Naive B cell (primary cell): Measurements from ENCODE around the gene SPC24. TPM values are rescaled to one million over a fixed set of nuclear protein-coding genes. Genes with fewer than 3 reads are reported as not detected.
A peak's percentile ranks its signal among the peaks of the same experiment; 100 is the strongest.
"Not testable (repeated sequence)": the region's sequence is repeated elsewhere in the genome, so short reads cannot be mapped to it uniquely, and the experiment has no call there.

ENCODE experiments used
- ATAC-seq, 2 donors: fragments of 150-1000 bp; cut with Tn5 transposase; 2 replicates each; pipeline ENCODE4 v1.10.0; 2021; ENCODE audit warnings: low read depth in 2 of 2, mild to moderate bottlenecking in 2 of 2, moderate library complexity in 2 of 2
- DNase-seq: peaks from one replicate; pipeline ENCODE4 v3.0.0; 2022
- H3K27ac Mint-ChIP-seq, 6 donors: one replicate each; pipeline ENCODE4 v1.8.0; 2020 to 2022; ENCODE audit warnings: mild to moderate bottlenecking in 6 of 6, mixed read lengths in 6 of 6, moderate library complexity in 5 of 6, inconsistent platforms in 2 of 6
- H3K27me3 Mint-ChIP-seq, 3 donors: one replicate each; pipeline ENCODE4 v1.8.0; 2021 to 2022; ENCODE audit warnings: mixed read lengths in 3 of 3, mild to moderate bottlenecking in 1 of 3
- H3K36me3 Mint-ChIP-seq, 2 donors: one replicate each; pipeline ENCODE4 v1.8.0; 2020 to 2022; ENCODE audit warnings: mixed read lengths in 2 of 2, inconsistent platforms in 1 of 2, mild to moderate bottlenecking in 1 of 2
- H3K4me1 Mint-ChIP-seq, 3 donors: one replicate each; pipeline ENCODE4 v1.8.0; 2020 to 2022; ENCODE audit warnings: mixed read lengths in 3 of 3, inconsistent platforms in 1 of 3, mild to moderate bottlenecking in 1 of 3, moderate library complexity in 1 of 3
- H3K4me3 Mint-ChIP-seq, 8 donors: one replicate each; pipeline ENCODE4 v1.8.0; 2020 to 2022; ENCODE audit warnings: mild to moderate bottlenecking in 8 of 8, mixed read lengths in 8 of 8, moderate library complexity in 8 of 8, inconsistent platforms in 2 of 8
- H3K9me3 Mint-ChIP-seq, 7 donors: one replicate each; pipeline ENCODE4 v1.8.0; 2020 to 2022; ENCODE audit warnings: mixed read lengths in 7 of 7, mild to moderate bottlenecking in 5 of 7, inconsistent platforms in 2 of 7, moderate library complexity in 1 of 7
- polyA plus RNA-seq, 6 donors: library from polyadenylated mRNA; unstranded; fragments of 300-500 nt; fragmentation: Illumina TruSeq; gene quantifications; one replicate each; pipeline ENCODE4 v1.2.3, GENCODE V29; 2021; ENCODE audit warnings: low read depth in 6 of 6

SPC24 gene
- polyA plus RNA-seq, 6 donors from 2014 or later: not detected

DNA sequence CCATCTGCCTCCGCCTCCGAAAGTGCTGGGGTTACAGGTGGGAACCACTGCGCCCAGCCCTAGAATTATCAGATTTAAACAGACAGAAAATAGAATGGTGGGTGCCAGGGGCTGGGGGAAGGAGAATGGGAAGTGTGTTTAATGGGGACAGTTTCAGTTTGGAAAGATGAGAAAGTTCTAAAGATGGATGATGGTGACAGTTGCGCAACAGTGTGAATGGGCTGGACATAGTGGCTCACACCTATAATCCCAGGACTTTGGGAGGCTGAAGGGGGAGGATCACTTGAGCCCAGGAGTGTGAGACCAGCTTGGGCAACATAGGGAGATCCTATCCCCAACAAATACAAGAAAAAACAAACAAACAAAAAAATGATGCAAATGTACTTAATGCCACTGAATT is 25.9 kb upstream of the SPC24 start:
- DNase-seq (no peak), ATAC-seq (no peak)
- Mint-ChIP-seq H3K27me3 (peaks cover 10 to 13% (median 11%) of the 10 kb centered on the region in 3 donors), H3K27ac (peak overlapping the region in 1 of 6 donors; percentile 71), H3K4me3 (peak overlapping the region in 1 of 8 donors; percentile 53), H3K36me3 (no peaks in the 10 kb centered on the region), H3K4me1 (peaks cover 12 to 20% (median 20%) of the 10 kb centered on the region in 3 donors), H3K9me3 (peaks cover 0 to 3% (median 0%) of the 10 kb centered on the region in 7 donors)

DNA sequence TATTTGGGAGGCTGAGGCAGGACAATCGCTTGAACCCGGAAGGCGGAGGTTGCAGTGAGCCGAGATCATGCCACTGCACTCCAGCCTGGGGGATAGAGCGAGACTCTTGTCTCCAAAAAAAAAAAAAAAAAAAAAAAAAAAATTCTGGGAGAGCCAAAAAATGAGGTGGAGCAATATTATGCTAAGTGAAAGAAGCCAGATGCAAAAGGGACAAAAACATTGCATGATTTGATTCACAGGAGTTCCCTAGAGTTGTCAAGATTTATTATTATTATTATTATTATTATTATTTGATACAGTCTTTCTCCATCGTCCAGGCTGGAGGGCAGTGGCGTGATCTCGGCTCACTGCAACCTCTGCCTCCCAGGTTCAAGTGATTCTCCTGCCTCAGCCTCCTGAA is 25.4 kb upstream of the SPC24 start:
- not testable (repeated sequence) for ATAC-seq, DNase-seq, H3K9me3 Mint-ChIP-seq, H3K4me3 Mint-ChIP-seq, H3K27ac Mint-ChIP-seq, H3K36me3 Mint-ChIP-seq
- peaks cover 10 to 13% (median 11%) of the 10 kb centered on the region in 3 donors for H3K27me3 Mint-ChIP-seq
- peaks cover 12 to 20% (median 20%) of the 10 kb centered on the region in 3 donors for H3K4me1 Mint-ChIP-seq

DNA sequence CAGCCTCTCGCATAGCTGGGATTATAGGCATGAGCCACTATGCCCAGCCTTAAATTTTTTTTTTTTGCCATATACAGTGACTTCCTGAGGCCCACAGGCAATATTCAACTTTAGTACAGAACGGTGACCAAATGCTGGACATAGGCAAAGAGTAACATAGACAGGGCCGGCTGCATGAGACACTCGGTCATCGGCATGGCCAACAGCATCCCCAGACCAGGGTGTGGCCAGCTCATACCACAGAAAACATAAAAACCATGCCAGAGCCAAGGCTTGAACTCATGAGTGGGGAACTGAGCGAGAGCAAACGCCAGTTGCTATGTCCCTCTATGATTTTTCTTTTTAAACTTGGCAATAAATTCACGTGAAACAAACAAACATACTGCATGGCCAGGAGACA is 24.8 kb upstream of the SPC24 start:
- Mint-ChIP-seq H3K27me3 (peaks cover 10 to 13% (median 11%) of the 10 kb centered on the region in 3 donors), H3K4me3 (peak overlapping the region in 5 of 8 donors; percentile 31 to 84 (median 39)), H3K36me3 (no peaks in the 10 kb centered on the region), H3K27ac (peak overlapping the region in 2 of 6 donors; percentile 78 to 87), H3K4me1 (peaks cover 12 to 20% (median 20%) of the 10 kb centered on the region in 3 donors), H3K9me3 (peaks cover 0 to 3% (median 0%) of the 10 kb centered on the region in 7 donors)
- ATAC-seq (no peak), DNase-seq (no peak)

DNA sequence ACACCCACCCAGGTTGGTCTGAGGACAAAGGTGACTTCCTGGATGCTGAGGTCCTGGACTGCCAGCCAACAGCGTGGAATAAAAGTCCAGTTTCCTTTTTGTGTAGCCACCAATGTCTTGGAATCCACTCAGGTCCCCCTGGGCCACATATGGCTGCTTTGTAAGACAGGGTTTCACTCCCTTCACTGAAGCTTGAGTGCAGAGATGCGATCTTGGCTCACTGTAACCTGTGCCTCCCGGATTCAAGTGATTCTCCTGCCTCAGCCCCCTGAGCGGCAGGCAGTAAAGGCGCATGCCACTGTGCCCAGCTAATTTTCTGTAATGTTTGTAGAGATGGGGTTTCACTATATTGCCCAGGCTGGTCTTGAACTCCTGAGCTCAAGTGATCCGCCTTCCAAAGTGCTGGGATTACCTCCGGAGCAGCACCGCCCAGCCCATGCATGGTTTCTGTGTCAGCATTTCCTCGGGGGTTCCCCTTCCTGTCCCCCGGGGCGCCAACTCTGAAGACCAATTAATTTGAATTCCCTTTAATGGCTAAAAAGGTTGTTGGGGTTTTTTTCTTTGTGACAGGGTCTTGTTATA is 24.2 kb upstream of the SPC24 start:
- peak overlapping the region in 5 of 8 donors; percentile 31 to 84 (median 39) for H3K4me3 Mint-ChIP-seq
- ATAC-seq: peak; percentile 97

DNA sequence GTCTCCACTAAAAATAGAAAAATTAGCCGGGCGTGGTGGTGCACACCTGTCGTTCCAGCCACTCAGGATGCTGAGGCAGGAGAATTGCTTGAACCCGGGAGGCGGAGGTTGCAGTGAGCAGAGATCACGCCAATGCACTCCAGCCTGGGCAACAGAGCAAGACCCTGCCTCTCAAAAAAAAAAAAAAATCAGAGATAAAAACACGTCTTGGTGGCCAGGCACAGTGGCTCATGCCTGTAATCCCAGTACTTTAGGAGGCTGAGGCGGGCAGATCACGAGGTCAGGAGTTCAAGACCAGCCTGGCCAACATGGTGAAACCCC is 23.5 kb upstream of the SPC24 start:
- H3K27ac Mint-ChIP-seq, H3K4me3 Mint-ChIP-seq, H3K36me3 Mint-ChIP-seq, ATAC-seq, H3K9me3 Mint-ChIP-seq, DNase-seq: not testable (repeated sequence)
- Mint-ChIP-seq H3K4me1 (peaks cover 12 to 20% (median 20%) of the 10 kb centered on the region in 3 donors), H3K27me3 (peaks cover 10 to 13% (median 11%) of the 10 kb centered on the region in 3 donors)

More for the DNA sequence above, 24.2 kb upstream of the SPC24 start:
- H3K27ac Mint-ChIP-seq: peak overlapping the region in 2 of 6 donors; percentile 78 to 87
- H3K9me3 Mint-ChIP-seq: peaks cover 0 to 3% (median 0%) of the 10 kb centered on the region in 7 donors
- peaks cover 10 to 13% (median 11%) of the 10 kb centered on the region in 3 donors for H3K27me3 Mint-ChIP-seq
- no peaks in the 10 kb centered on the region for H3K36me3 Mint-ChIP-seq
- peak; percentile 56 for DNase-seq
- peaks cover 12 to 20% (median 20%) of the 10 kb centered on the region in 3 donors for H3K4me1 Mint-ChIP-seq

GRCh38 chr19:11177592-11177991 is 22.0 kb upstream of the SPC24 start:
- Mint-ChIP-seq H3K4me1 (peaks cover 12 to 20% (median 14%) of the 10 kb centered on the region in 3 donors), H3K4me3 (peak overlapping the region in 1 of 8 donors; percentile 57), H3K9me3 (no peaks in the 10 kb centered on the region), H3K27me3 (peaks cover 5 to 11% (median 7%) of the 10 kb centered on the region in 3 donors), H3K36me3 (no peaks in the 10 kb centered on the region), H3K27ac (peak overlapping the region in 3 of 6 donors; percentile 37 to 66 (median 42))
- DNase-seq (no peak), ATAC-seq (no peak)

DNA sequence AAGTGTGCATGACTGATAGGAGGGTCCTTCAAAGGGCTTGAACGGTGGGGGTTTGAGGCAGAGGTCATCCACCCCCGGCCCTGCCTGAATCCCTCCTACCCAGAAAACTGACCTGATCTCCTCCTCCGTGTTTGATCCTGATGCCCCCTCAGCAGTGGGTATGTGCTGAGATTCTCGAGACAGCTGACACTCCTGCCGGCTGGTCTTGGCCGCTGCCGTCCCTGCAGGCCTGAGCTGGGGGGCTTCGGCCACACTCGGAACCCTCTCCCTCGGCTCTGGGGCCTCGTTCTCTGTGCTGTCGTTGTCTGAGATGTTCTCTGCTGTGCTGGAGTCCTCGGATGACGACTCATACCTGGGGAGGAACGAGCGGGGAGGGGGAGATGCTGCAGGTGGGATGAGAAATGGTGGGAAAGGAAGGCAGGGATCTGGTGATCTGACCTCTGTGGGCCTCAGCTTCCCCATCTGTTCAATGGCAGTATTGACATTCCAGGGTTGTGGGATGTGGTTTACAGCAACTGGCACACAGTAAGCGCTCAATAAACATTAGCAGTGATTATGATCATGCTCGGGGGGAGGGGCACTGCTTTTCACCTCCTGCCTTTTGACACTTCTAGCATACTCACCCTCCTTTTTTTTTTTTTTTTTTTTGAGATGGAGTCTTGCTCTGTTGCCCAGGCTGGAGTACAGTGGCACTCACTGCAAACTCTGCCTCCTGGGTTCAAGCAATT is 21.0 kb upstream of the SPC24 start:
- peaks cover 5 to 11% (median 7%) of the 10 kb centered on the region in 3 donors for H3K27me3 Mint-ChIP-seq
- DNase-seq (no peak), ATAC-seq (no peak)
- no peak overlapping the region for H3K4me3 Mint-ChIP-seq
- H3K9me3 Mint-ChIP-seq: no peaks in the 10 kb centered on the region
- no peaks in the 10 kb centered on the region for H3K36me3 Mint-ChIP-seq
- H3K27ac Mint-ChIP-seq: no peak overlapping the region
- peaks cover 12 to 20% (median 14%) of the 10 kb centered on the region in 3 donors for H3K4me1 Mint-ChIP-seq

- DNase-seq (no peak), ATAC-seq (no peak)
- peaks cover 11 to 15% (median 12%) of the 10 kb centered on the region in 3 donors for H3K4me1 Mint-ChIP-seq
- H3K27ac Mint-ChIP-seq: peak overlapping the region in 1 of 6 donors; percentile 59
- H3K4me3 Mint-ChIP-seq: no peak overlapping the region
- H3K36me3 Mint-ChIP-seq: no peaks in the 10 kb centered on the region
- no peaks in the 10 kb centered on the region for H3K9me3 Mint-ChIP-seq
- H3K27me3 Mint-ChIP-seq: peaks cover 5 to 7% (median 6%) of the 10 kb centered on the region in 3 donors
Measured at GRCh38 chr19:11175920-11176319, 20.3 kb upstream of the SPC24 start.

DNA sequence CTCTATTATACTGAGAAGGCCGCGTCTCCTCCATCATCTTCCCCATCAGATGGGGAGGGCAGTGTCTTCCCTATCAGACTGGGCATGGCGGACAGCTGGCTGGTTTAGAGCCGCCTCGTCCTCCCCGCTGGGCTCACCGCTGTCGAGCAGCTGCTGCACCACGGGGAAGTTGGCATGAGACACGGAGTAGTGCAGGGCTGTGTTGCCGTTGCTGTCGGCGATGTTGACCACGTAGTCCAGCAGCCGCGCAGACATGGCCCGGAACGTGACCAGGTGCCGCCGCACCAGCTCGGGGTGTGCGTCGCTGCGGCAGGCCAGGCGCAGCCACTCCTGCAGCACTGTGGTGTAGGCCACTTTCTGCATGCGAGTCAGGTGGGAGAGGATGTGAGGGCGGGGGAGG is 18.8 kb upstream of the SPC24 start:
- DNase-seq (no peak), ATAC-seq (no peak)
- no peaks in the 10 kb centered on the region for H3K9me3 Mint-ChIP-seq
- H3K27ac Mint-ChIP-seq: no peak overlapping the region
- H3K36me3 Mint-ChIP-seq: no peaks in the 10 kb centered on the region
- peaks cover 0 to 3% (median under 1%) of the 10 kb centered on the region in 3 donors for H3K4me1 Mint-ChIP-seq
- no peak overlapping the region for H3K4me3 Mint-ChIP-seq
- H3K27me3 Mint-ChIP-seq: peaks cover 0 to 6% (median 5%) of the 10 kb centered on the region in 3 donors

DNA sequence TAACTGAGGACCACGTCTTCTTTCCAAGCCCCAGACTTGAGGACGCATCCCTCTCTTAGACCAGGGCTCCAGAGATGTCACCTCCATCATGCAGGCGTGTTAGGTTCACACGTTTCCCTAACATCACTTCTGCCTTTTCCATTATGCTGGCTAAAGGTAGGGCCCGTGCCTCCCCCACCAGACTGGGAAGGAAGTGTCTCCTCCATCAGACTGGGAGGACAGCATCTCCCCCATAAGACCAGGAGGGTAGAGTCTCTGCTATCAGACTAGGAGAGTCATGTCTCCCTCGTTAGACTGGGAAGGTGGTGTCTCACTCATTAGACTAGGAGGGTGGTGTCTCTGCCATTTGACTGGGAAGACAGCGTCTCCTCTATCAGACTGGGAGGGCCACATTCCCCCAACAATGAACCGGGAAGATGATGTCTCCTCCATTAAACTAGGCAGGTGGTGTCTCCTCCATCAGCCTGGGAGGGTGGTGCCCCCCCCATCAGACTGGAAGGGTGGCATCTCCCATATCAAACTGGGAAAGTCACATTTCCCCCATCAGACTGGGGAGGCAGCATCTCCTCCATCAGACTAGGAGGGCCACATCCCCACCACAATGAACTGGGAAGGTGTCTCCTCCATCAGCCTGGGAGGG is 18.1 kb upstream of the SPC24 start:
- peaks cover 0 to 6% (median 5%) of the 10 kb centered on the region in 3 donors for H3K27me3 Mint-ChIP-seq
- ATAC-seq: no peak
- no peak overlapping the region for H3K27ac Mint-ChIP-seq
- H3K36me3 Mint-ChIP-seq: no peaks in the 10 kb centered on the region
- no peak for DNase-seq
- peak overlapping the region in 1 of 8 donors; percentile 37 for H3K4me3 Mint-ChIP-seq
- H3K4me1 Mint-ChIP-seq: no peaks in the 10 kb centered on the region
- H3K9me3 Mint-ChIP-seq: no peaks in the 10 kb centered on the region

DNA sequence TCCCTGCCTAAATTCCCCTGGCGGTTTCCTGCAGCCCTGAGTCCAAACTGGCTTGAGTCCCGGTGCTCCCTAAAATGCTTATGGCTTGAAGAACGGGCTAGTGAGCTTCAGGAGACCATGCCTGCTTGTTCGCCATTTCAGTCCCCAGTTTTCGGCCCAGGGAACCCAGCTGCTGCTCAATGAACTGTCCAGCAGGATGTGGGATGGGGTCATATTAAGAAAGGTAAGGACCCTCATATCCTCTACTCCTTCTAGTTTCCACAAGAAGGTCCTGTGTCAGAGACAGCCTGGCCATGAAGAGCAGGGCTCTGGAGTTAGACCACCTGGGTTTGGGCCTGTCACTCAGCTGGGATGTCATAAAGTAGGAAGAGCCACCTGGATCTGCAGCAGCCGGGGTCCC is 17.0 kb upstream of the SPC24 start:
- Mint-ChIP-seq H3K4me3 (no peak overlapping the region), H3K27ac (peak overlapping the region in 2 of 6 donors; percentile 10 to 53), H3K4me1 (no peaks in the 10 kb centered on the region), H3K9me3 (no peaks in the 10 kb centered on the region), H3K27me3 (peaks cover 0 to under 1% (median 0%) of the 10 kb centered on the region in 3 donors), H3K36me3 (no peaks in the 10 kb centered on the region)
- DNase-seq (no peak), ATAC-seq (no peak)

GRCh38 chr19:11171144-11171543 is 15.6 kb upstream of the SPC24 start:
- DNase-seq (no peak), ATAC-seq (no peak)
- H3K27me3 Mint-ChIP-seq: no peaks in the 10 kb centered on the region
- H3K4me3 Mint-ChIP-seq: no peak overlapping the region
- no peaks in the 10 kb centered on the region for H3K4me1 Mint-ChIP-seq
- no peaks in the 10 kb centered on the region for H3K9me3 Mint-ChIP-seq
- no peak overlapping the region for H3K27ac Mint-ChIP-seq
- no peaks in the 10 kb centered on the region for H3K36me3 Mint-ChIP-seq

DNA sequence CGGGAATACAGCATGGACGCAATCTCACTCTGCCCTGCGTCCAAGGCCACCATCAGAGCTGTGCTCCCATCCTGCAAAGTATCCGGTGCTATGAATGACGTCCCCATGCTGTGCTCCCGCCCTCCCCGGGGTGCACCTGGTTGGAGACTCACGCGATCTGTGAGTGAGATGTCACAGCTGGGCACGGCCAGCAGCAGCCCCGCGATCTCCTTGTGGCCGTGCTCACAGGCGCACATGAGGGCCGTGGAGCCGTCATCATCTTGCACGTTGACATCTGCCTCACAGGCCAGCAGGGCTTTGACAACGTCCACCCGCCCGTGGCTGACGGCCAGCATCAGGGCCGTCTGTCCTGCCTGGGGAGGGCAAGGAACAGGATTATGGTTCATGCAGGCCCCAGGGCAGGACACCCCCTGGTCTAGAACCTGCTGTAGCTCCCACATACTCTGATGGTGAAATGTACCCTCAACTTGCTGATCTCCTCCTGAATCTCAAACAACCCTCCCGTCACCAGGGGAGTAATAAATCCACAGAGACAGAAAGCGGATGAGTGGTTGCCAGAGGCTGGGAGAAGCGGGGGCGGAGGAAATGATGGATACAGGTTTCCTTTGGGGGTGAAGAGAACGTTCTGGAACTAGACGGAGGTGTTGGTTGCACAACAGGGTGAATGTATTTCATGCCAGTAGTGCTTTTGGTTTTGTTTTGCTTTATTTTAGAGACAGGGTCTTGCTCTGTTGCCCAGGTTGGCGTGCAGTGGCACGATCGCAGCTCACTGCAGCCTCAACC is 14.5 kb upstream of the SPC24 start:
- H3K27ac Mint-ChIP-seq: peak overlapping the region in 1 of 6 donors; percentile 87
- H3K4me1 Mint-ChIP-seq: no peaks in the 10 kb centered on the region
- DNase-seq (no peak), ATAC-seq (no peak)
- H3K4me3 Mint-ChIP-seq: no peak overlapping the region
- no peaks in the 10 kb centered on the region for H3K9me3 Mint-ChIP-seq
- H3K36me3 Mint-ChIP-seq: no peaks in the 10 kb centered on the region
- H3K27me3 Mint-ChIP-seq: no peaks in the 10 kb centered on the region
